Measurements from ENCODE around the gene DDAH2.

The DDAH2 gene

GRCh38 chr6:31691564-31692108 is 37.5 kb downstream of the DDAH2 start:
- TF ChIP-seq OSR1 (CRISPR knock-in tag; IDR thresholded peaks at IDR 0.05) (no peak), CSDC2 (CRISPR knock-in tag; IDR thresholded peaks at IDR 0.05) (no peak), RARB (CRISPR knock-in tag; IDR thresholded peaks at IDR 0.05) (no peak), ESRRG (CRISPR knock-in tag; IDR thresholded peaks at IDR 0.05) (no peak), BACH2 (CRISPR knock-in tag; IDR thresholded peaks at IDR 0.05; ENCODE audit: borderline replicate concordance) (no peak), ISL1 (CRISPR knock-in tag; IDR thresholded peaks at IDR 0.05) (no peak), TOX (CRISPR knock-in tag; IDR thresholded peaks at IDR 0.05; ENCODE audit: borderline replicate concordance) (no peak), ZFP3 (CRISPR knock-in tag; IDR thresholded peaks at IDR 0.05) (no peak), ARNTL (CRISPR knock-in tag; IDR thresholded peaks at IDR 0.05; ENCODE audit: borderline replicate concordance, low read depth) (no peak), PPARA (CRISPR knock-in tag; IDR thresholded peaks at IDR 0.05; ENCODE audit: borderline replicate concordance) (no peak), ZC3H10 (CRISPR knock-in tag; IDR thresholded peaks at IDR 0.05) (no peak), GLIS3 (CRISPR knock-in tag; IDR thresholded peaks at IDR 0.05) (no peak), ZNF565 (CRISPR knock-in tag; conservative IDR thresholded peaks at IDR 0.05; ENCODE audit: low read depth) (no peak)
- ATAC-seq = no peak

GRCh38 chr6:31691078-31691463 is 38.0 kb downstream of the DDAH2 start:
- no peak for TF ChIP-seq PATZ1 (CRISPR knock-in tag; IDR thresholded peaks at IDR 0.05; ENCODE audit: borderline replicate concordance)
- no peak for TF ChIP-seq ZNF70 (CRISPR knock-in tag; IDR thresholded peaks at IDR 0.05)
- TF ChIP-seq RARB (CRISPR knock-in tag; IDR thresholded peaks at IDR 0.05) = no peak
- ATAC-seq = no peak

GRCh38 chr6:31690231-31691077 is 38.6 kb downstream of the DDAH2 start:
- no peak for ATAC-seq
- TF ChIP-seq PPARA (CRISPR knock-in tag; IDR thresholded peaks at IDR 0.05; ENCODE audit: borderline replicate concordance) = no peak
- TF ChIP-seq RARB (CRISPR knock-in tag; IDR thresholded peaks at IDR 0.05) = no peak
- no peak for TF ChIP-seq TOX (CRISPR knock-in tag; IDR thresholded peaks at IDR 0.05; ENCODE audit: borderline replicate concordance)
- no peak for TF ChIP-seq ZC3H10 (CRISPR knock-in tag; IDR thresholded peaks at IDR 0.05)
- TF ChIP-seq BACH2 (CRISPR knock-in tag; IDR thresholded peaks at IDR 0.05; ENCODE audit: borderline replicate concordance) = no peak
- TF ChIP-seq ESRRG (CRISPR knock-in tag; IDR thresholded peaks at IDR 0.05) = no peak
- no peak for TF ChIP-seq CSDC2 (CRISPR knock-in tag; IDR thresholded peaks at IDR 0.05)
- TF ChIP-seq ZFP30 (CRISPR knock-in tag; IDR thresholded peaks at IDR 0.05) = no peak
- TF ChIP-seq ISL1 (CRISPR knock-in tag; IDR thresholded peaks at IDR 0.05) = no peak
- TF ChIP-seq ZNF565 (CRISPR knock-in tag; conservative IDR thresholded peaks at IDR 0.05; ENCODE audit: low read depth) = no peak
- TF ChIP-seq ARNTL (CRISPR knock-in tag; IDR thresholded peaks at IDR 0.05; ENCODE audit: borderline replicate concordance, low read depth) = no peak
- TF ChIP-seq GLIS3 (CRISPR knock-in tag; IDR thresholded peaks at IDR 0.05) = no peak
- TF ChIP-seq POU6F1 (CRISPR knock-in tag; IDR thresholded peaks at IDR 0.05; ENCODE audit: borderline replicate concordance, low read depth) = no peak
- no peak for TF ChIP-seq ZNF70 (CRISPR knock-in tag; IDR thresholded peaks at IDR 0.05)
- no peak for TF ChIP-seq OSR1 (CRISPR knock-in tag; IDR thresholded peaks at IDR 0.05)
- TF ChIP-seq SNAI2 (CRISPR knock-in tag; IDR thresholded peaks at IDR 0.05) = no peak
- no peak for TF ChIP-seq ZFP3 (CRISPR knock-in tag; IDR thresholded peaks at IDR 0.05)
- TF ChIP-seq ZNF8 (CRISPR knock-in tag; IDR thresholded peaks at IDR 0.05) = no peak
- no peak for TF ChIP-seq CSRNP3 (CRISPR knock-in tag; IDR thresholded peaks at IDR 0.05)

- TF ChIP-seq ZFP30 (CRISPR knock-in tag; IDR thresholded peaks at IDR 0.05) (no peak), ESRRG (CRISPR knock-in tag; IDR thresholded peaks at IDR 0.05) (no peak), ZNF565 (CRISPR knock-in tag; conservative IDR thresholded peaks at IDR 0.05; ENCODE audit: low read depth) (no peak), PATZ1 (CRISPR knock-in tag; IDR thresholded peaks at IDR 0.05; ENCODE audit: borderline replicate concordance) (no peak), CSRNP3 (CRISPR knock-in tag; IDR thresholded peaks at IDR 0.05) (no peak), PPARA (CRISPR knock-in tag; IDR thresholded peaks at IDR 0.05; ENCODE audit: borderline replicate concordance) (no peak), GLIS3 (CRISPR knock-in tag; IDR thresholded peaks at IDR 0.05) (no peak), ZFP3 (CRISPR knock-in tag; IDR thresholded peaks at IDR 0.05) (no peak), ZNF70 (CRISPR knock-in tag; IDR thresholded peaks at IDR 0.05) (no peak)
- peak; percentile 73 for ATAC-seq
Observed at GRCh38 chr6:31689249-31690110, 39.6 kb downstream of the DDAH2 start.
